GM18861 (cell line): ENCODE measurements around the gene CCL26.

Experiments
- ATAC-seq: cut with Tn5 transposase; IDR thresholded peaks from one replicate; pipeline ENCODE4 v1.9.1; 2021; ENCODE audit not compliant: unreplicated experiment

CCL26 gene

GRCh38 chr7:75772081-75773077 is at the start of gene CCL26:
TSS of gene CCL26 (minus strand) at chr7:75772211. CDS start at chr7:75772176, 35 bp downstream.
- ATAC-seq: no peak

- no peak for ATAC-seq
Measured at GRCh38 chr7:75820688-75821087, 48.7 kb upstream of the CCL26 start.

- ATAC-seq: no peak
Measured at GRCh38 chr7:75819711-75820110, 47.7 kb upstream of the CCL26 start.

- ATAC-seq: no peak
Measured at GRCh38 chr7:75818472-75818871, 46.5 kb upstream of the CCL26 start.

- ATAC-seq: no peak
Measured at GRCh38 chr7:75817116-75817515, 45.1 kb upstream of the CCL26 start.

GRCh38 chr7:75815418-75816064 is 43.5 kb upstream of the CCL26 start:
- ATAC-seq: no peak

- no peak for ATAC-seq
Measured at GRCh38 chr7:75814407-75814947, 42.5 kb upstream of the CCL26 start.

GRCh38 chr7:75813781-75814236 is 41.8 kb upstream of the CCL26 start, which contains the start of gene CCL24:
TSS of gene CCL24 (minus strand) at chr7:75813806. CDS start at chr7:75813715, 91 bp downstream.
- no peak for ATAC-seq

GRCh38 chr7:75813084-75813483 is 41.1 kb upstream of the CCL26 start:
- ATAC-seq: no peak

GRCh38 chr7:75811894-75812678 is 40.1 kb upstream of the CCL26 start:
- no peak for ATAC-seq

- no peak for ATAC-seq
Measured at GRCh38 chr7:75809396-75809795, 37.4 kb upstream of the CCL26 start.

- no peak for ATAC-seq
Measured at GRCh38 chr7:75808106-75808505, 36.1 kb upstream of the CCL26 start.

GRCh38 chr7:75807452-75807851 is 35.4 kb upstream of the CCL26 start:
- ATAC-seq: no peak

GRCh38 chr7:75806560-75807307 is 34.7 kb upstream of the CCL26 start:
- no peak for ATAC-seq

- no peak for ATAC-seq
Measured at GRCh38 chr7:75804705-75805104, 32.7 kb upstream of the CCL26 start.

GRCh38 chr7:75804004-75804403 is 32.0 kb upstream of the CCL26 start:
- ATAC-seq: no peak

GRCh38 chr7:75802552-75802821 is 30.5 kb upstream of the CCL26 start:
- ATAC-seq: no peak

- no peak for ATAC-seq
Measured at GRCh38 chr7:75798770-75799169, 26.8 kb upstream of the CCL26 start.

GRCh38 chr7:75796420-75796819 is 24.4 kb upstream of the CCL26 start:
- ATAC-seq: no peak

- no peak for ATAC-seq
Measured at GRCh38 chr7:75795831-75796285, 23.8 kb upstream of the CCL26 start.
